ENCODE data around the gene FXYD6.

FXYD6 gene

DNA sequence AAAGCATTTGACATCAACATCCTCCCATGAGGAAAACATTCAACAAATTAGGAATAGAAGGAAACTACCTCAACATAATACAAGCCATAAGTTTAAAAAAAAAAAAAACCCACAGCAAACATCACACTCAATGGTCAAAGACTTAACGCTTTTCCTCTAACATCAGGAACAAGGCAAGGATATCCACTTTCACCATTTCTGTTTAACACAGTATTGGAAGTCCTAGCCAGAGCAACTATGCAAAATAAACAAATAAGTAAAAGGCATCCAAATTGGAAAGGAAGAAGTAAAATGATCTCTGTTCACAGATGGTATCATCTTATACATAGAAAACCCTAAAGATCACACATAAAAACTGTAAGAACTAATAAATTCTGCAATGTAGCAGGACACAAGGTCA is 13.1 kb downstream of the FXYD6 start:
- H3K27ac ChIP-seq (ENCODE audit: low read depth, low read length) = no peak overlapping the region
- H3K9ac ChIP-seq (ENCODE audit: low read length) = no peak overlapping the region
- no peaks in the 10 kb centered on the region for H3K27me3 ChIP-seq (ENCODE audit: low read length)
- no peaks in the 10 kb centered on the region for H3K36me3 ChIP-seq (ENCODE audit: low read length)
- H2AFZ ChIP-seq (ENCODE audit: low read depth, low read length, severe bottlenecking) = no peak overlapping the region
- H3K4me3 ChIP-seq (ENCODE audit: insufficient read depth, low read length, poor library complexity, severe bottlenecking) = no peak overlapping the region
- H4K20me1 ChIP-seq (ENCODE audit: low read depth, low read length) = no peaks in the 10 kb centered on the region
- no peak overlapping the region for H3K4me2 ChIP-seq (ENCODE audit: low read depth, low read length, poor library complexity, severe bottlenecking)
- no peak for TF ChIP-seq CTCF (IDR thresholded peaks at IDR 0.05; ENCODE audit: insufficient read depth, low read length, poor library complexity, severe bottlenecking)
- no peak for TF ChIP-seq EZH2phosphoT487 (conservative IDR thresholded peaks at IDR 0.05; ENCODE audit: low read length)
- H3F3A ChIP-seq (ENCODE audit: insufficient read depth) = no peaks in the 10 kb centered on the region
- no peaks in the 10 kb centered on the region for H3K79me2 ChIP-seq (ENCODE audit: insufficient read depth, low read length)
- H3K9me3 ChIP-seq (ENCODE audit: insufficient read depth, low read length) = no peaks in the 10 kb centered on the region
- no peaks in the 10 kb centered on the region for H3K9me2 ChIP-seq (replicated peaks; ENCODE audit: insufficient read depth, low read length)

DNA sequence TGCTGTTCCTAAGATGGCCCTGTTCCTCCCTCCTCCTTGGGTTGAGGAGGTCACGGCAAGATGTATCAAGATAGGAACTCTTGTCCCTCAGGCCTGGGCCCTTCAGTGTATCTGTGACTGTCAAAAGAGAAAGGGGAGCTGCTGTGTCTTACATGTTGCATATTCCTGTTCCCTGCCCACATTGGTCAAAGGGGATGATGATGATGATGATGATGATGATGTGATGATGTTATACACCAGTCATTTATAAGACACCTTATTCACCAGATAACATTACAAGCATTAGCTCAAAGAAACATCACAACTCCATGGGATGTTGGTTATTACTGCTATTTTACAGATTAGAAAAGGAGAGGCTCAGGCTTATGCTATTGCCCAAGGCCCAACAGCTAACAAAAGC is 13.7 kb downstream of the FXYD6 start:
- Histone ChIP-seq H3K4me3 (ENCODE audit: insufficient read depth, low read length, poor library complexity, severe bottlenecking) (no peak overlapping the region), H3K9ac (ENCODE audit: low read length) (no peak overlapping the region), H3K27me3 (ENCODE audit: low read length) (no peaks in the 10 kb centered on the region), H3K36me3 (ENCODE audit: low read length) (no peaks in the 10 kb centered on the region), H3F3A (ENCODE audit: insufficient read depth) (no peaks in the 10 kb centered on the region), H3K27ac (ENCODE audit: low read depth, low read length) (no peak overlapping the region), H4K20me1 (ENCODE audit: low read depth, low read length) (no peaks in the 10 kb centered on the region), H2AFZ (ENCODE audit: low read depth, low read length, severe bottlenecking) (no peak overlapping the region), H3K9me3 (ENCODE audit: insufficient read depth, low read length) (no peaks in the 10 kb centered on the region), H3K79me2 (ENCODE audit: insufficient read depth, low read length) (no peaks in the 10 kb centered on the region), H3K9me2 (replicated peaks; ENCODE audit: insufficient read depth, low read length) (no peaks in the 10 kb centered on the region), H3K4me2 (ENCODE audit: low read depth, low read length, poor library complexity, severe bottlenecking) (no peak overlapping the region)
- TF ChIP-seq CTCF (IDR thresholded peaks at IDR 0.05; ENCODE audit: insufficient read depth, low read length, poor library complexity, severe bottlenecking) (no peak), EZH2phosphoT487 (conservative IDR thresholded peaks at IDR 0.05; ENCODE audit: low read length) (no peak)

DNA sequence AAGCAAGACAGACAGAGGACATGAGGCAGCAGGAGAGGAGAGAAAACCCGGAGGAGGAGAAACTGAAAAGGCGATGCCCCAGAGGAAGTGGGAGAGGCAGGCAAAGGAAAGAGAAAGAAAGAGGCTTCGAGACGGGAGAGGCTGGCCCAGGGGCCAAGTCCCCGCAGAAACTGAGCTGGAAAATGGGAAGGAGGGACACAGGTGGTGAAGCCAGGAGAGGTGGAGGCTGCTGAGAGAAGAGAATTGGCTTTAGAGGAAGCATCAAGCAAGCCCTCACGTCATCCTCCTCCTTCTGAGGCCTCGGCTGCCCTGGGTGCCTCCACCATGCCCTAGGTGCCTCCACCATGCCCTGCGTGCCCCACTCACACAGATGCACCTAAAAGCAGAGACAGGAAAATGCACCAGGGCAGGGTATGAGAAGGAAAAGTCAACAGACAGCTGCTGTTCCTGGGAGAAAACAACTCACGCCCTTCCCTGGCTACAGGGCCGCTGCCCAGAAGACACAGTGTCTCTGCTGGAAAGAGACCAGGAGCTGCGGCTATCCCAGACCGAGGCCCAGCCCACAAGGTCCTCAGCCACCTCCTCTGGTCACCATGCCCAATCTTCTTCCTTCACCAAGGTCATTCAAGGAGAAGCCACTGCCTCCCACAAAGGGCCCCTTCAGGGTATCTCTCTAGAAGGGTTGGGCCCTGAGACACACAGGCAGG is 14.3 kb downstream of the FXYD6 start:
- H3K9ac ChIP-seq (ENCODE audit: low read length) = no peak overlapping the region
- no peak overlapping the region for H2AFZ ChIP-seq (ENCODE audit: low read depth, low read length, severe bottlenecking)
- no peaks in the 10 kb centered on the region for H3K36me3 ChIP-seq (ENCODE audit: low read length)
- H3K79me2 ChIP-seq (ENCODE audit: insufficient read depth, low read length) = no peaks in the 10 kb centered on the region
- TF ChIP-seq EZH2phosphoT487 (conservative IDR thresholded peaks at IDR 0.05; ENCODE audit: low read length) = no peak
- no peak for TF ChIP-seq CTCF (IDR thresholded peaks at IDR 0.05; ENCODE audit: insufficient read depth, low read length, poor library complexity, severe bottlenecking)
- H3K27ac ChIP-seq (ENCODE audit: low read depth, low read length) = no peak overlapping the region
- no peaks in the 10 kb centered on the region for H3K27me3 ChIP-seq (ENCODE audit: low read length)
- H4K20me1 ChIP-seq (ENCODE audit: low read depth, low read length) = no peaks in the 10 kb centered on the region
- H3K9me2 ChIP-seq (replicated peaks; ENCODE audit: insufficient read depth, low read length) = no peaks in the 10 kb centered on the region
- no peaks in the 10 kb centered on the region for H3K9me3 ChIP-seq (ENCODE audit: insufficient read depth, low read length)
- H3F3A ChIP-seq (ENCODE audit: insufficient read depth) = no peaks in the 10 kb centered on the region
- no peak overlapping the region for H3K4me3 ChIP-seq (ENCODE audit: insufficient read depth, low read length, poor library complexity, severe bottlenecking)
- H3K4me2 ChIP-seq (ENCODE audit: low read depth, low read length, poor library complexity, severe bottlenecking) = no peak overlapping the region

Data from SU-DHL-6 (cell line).